Naive thymus-derived CD4-positive, alpha-beta T cell (primary cell): ENCODE measurements around the gene FBXL16. TPM values are rescaled to one million over a fixed set of nuclear protein-coding genes. Genes with fewer than 3 reads are reported as not detected.

Experiments
- ATAC-seq: fragments of 150-1000 bp; cut with Tn5 transposase; 2 replicates; pipeline ENCODE4 v1.10.0; 2021; ENCODE audit warnings: mild to moderate bottlenecking, moderate library complexity
- CTCF ChIA-PET: fragments of 350-600 bp; sonication (Branson Sonifier 250); formaldehyde crosslinking; loops from one replicate; lab custom pipeline; 2021; ENCODE audit warnings: antibody characterized with exemption; lab: Charles Lee
- POLR2A ChIA-PET: fragments of 350-600 bp; sonication (Branson Sonifier 250); formaldehyde crosslinking; loops from one replicate; lab custom pipeline; 2021; ENCODE audit warnings: antibody characterized with exemption, inconsistent platforms; lab: Charles Lee
- DNase-seq, 9 donors: peaks; one replicate each; pipeline versions ENCODE4 v3.0.0 to v3.0.0-alpha.2; 2020 to 2022; ENCODE audit warnings: mixed read lengths in 1 of 9
- H3K27ac ChIP-seq: one replicate; pipeline ENCODE4 v1.7.0; 2013; ENCODE audit warnings: mild to moderate bottlenecking, low read depth, low read length, moderate library complexity
- H3K27me3 ChIP-seq, 2 donors: one replicate each; pipeline ENCODE4 v1.7.0; 2013; ENCODE audit warnings: low read length in 2 of 2, mild to moderate bottlenecking in 2 of 2, moderate library complexity in 2 of 2; ENCODE audit not compliant: control insufficient read depth in 2 of 2, insufficient read depth in 2 of 2
- H3K36me3 ChIP-seq, 3 experiments: 1 replicate in 2 of 3; 2 replicates in 1 of 3; pipeline ENCODE4 v1.7.0; 2013; ENCODE audit warnings: low read length in 3 of 3, mild to moderate bottlenecking in 3 of 3, moderate library complexity in 1 of 3; ENCODE audit not compliant: insufficient read depth in 3 of 3, control insufficient read depth in 2 of 3
- H3K4me1 ChIP-seq, 2 donors: one replicate each; pipeline ENCODE4 v1.7.0; 2013; ENCODE audit warnings: low read length in 2 of 2, mild to moderate bottlenecking in 2 of 2, moderate library complexity in 1 of 2; ENCODE audit not compliant: control insufficient read depth in 2 of 2, insufficient read depth in 2 of 2
- H3K4me3 ChIP-seq: 2 replicates; pipeline ENCODE4 v1.7.0; 2013; ENCODE audit warnings: mild to moderate bottlenecking, low read length
- H3K9me3 ChIP-seq, 3 experiments: 1 replicate in 2 of 3; 2 replicates in 1 of 3; pipeline ENCODE4 v1.7.0; 2013; ENCODE audit warnings: low read length in 3 of 3; ENCODE audit not compliant: control insufficient read depth in 2 of 3
- H3K27ac Mint-ChIP-seq, 9 donors: one replicate each; pipeline ENCODE4 v1.8.0; 2020 to 2022; ENCODE audit warnings: mixed read lengths in 9 of 9, mild to moderate bottlenecking in 8 of 9, moderate library complexity in 5 of 9, inconsistent platforms in 2 of 9
- H3K27me3 Mint-ChIP-seq, 5 donors: one replicate each; pipeline ENCODE4 v1.8.0; 2021 to 2022; ENCODE audit warnings: mixed read lengths in 5 of 5, mild to moderate bottlenecking in 1 of 5
- H3K36me3 Mint-ChIP-seq, 5 donors: one replicate each; pipeline ENCODE4 v1.8.0; 2020 to 2022; ENCODE audit warnings: mixed read lengths in 5 of 5, mild to moderate bottlenecking in 3 of 5, inconsistent platforms in 1 of 5
- H3K4me1 Mint-ChIP-seq, 7 donors: one replicate each; pipeline ENCODE4 v1.8.0; 2020 to 2022; ENCODE audit warnings: mixed read lengths in 7 of 7, mild to moderate bottlenecking in 3 of 7, inconsistent platforms in 1 of 7
- H3K4me3 Mint-ChIP-seq, 10 donors: one replicate each; pipeline ENCODE4 v1.8.0; 2020 to 2022; ENCODE audit warnings: mild to moderate bottlenecking in 10 of 10, mixed read lengths in 10 of 10, moderate library complexity in 6 of 10, inconsistent platforms in 2 of 10
- H3K9me3 Mint-ChIP-seq, 11 donors: one replicate each; pipeline ENCODE4 v1.8.0; 2020 to 2022; ENCODE audit warnings: mixed read lengths in 11 of 11, mild to moderate bottlenecking in 4 of 11, inconsistent platforms in 1 of 11, moderate library complexity in 1 of 11
- intact Hi-C, 2 donors: fragments of 100-400 bp; cut with micrococcal nuclease; formaldehyde crosslinking; loops; one replicate each; pipeline ENCODE4 v1.15.1; 2023
- polyA plus RNA-seq, 2 donors: library from polyadenylated mRNA; unstranded; fragments of 300-500 nt; fragmentation: Illumina TruSeq; gene quantifications; one replicate each; pipeline ENCODE4 v1.2.3, GENCODE V29; 2021
- total RNA-seq, 6 experiments: library from RNA in 5 of 6; stranded (reverse) in 5 of 6; gene quantifications; 1 replicate in 5 of 6; 2 replicates in 1 of 6; pipeline ENCODE4 v1.2.3 and lab custom pipeline; 2021 to 2026

The FBXL16 gene
- total and polyA plus RNA-seq, 7 experiments from 2014 or later: 11.1 to 45.4 (median 18.0) TPM

GRCh38 chr16:681746-682427, 23.7 kb downstream of the FBXL16 start:
- no peak overlapping the region for H3K4me3 ChIP-seq

GRCh38 chr16:680967-681745, 24.4 kb downstream of the FBXL16 start:
- Mint-ChIP-seq H3K36me3 (peaks cover 0 to 9% (median 0%) of the 10 kb centered on the region in 5 donors), H3K27me3 (no peaks in the 10 kb centered on the region), H3K4me1 (peaks cover 10 to 33% (median 18%) of the 10 kb centered on the region in 7 donors), H3K9me3 (no peaks in the 10 kb centered on the region), H3K4me3 (peak overlapping the region; percentile 64 to 84 (median 74)), H3K27ac (peak overlapping the region in 5 of 9 donors; percentile 51 to 81 (median 66))
- H3K4me3 ChIP-seq: peak overlapping the region; percentile 71
- DNase-seq (no peak), ATAC-seq (no peak)
- peaks cover 9 to 27% of the 10 kb centered on the region in 2 donors for H3K4me1 ChIP-seq
- H3K27ac ChIP-seq: peak overlapping the region; percentile 79
- no peaks in the 10 kb centered on the region for H3K9me3 ChIP-seq
- H3K36me3 ChIP-seq: peaks cover 0 to 30% (median 12%) of the 10 kb centered on the region in 3 experiments
- CTCF ChIA-PET: no interaction called here
- intact Hi-C loops: loop anchor here (1.0 to 5.0 kb wide), 6 partner anchors 9 to 1284 kb away; partner anchors contain the start of genes FAM234A (in 1 of the 2), LMF1 (in 1 of the 2), RPS2 (in 1 of the 2) and UQCC4 (in 1 of the 2)
- no peaks in the 10 kb centered on the region for H3K27me3 ChIP-seq
- POLR2A ChIA-PET: interaction anchor here (0.9 to 3.8 kb wide), 11 partner anchors 8 to 112 kb away, joined by 3 to 34 read pairs (median 4); partner anchors contain the start of genes MCRIP2, METRN, RHOT2 and WDR24

More at GRCh38 chr16:681746-682427, 23.7 kb downstream of the FBXL16 start:
- no peak for ATAC-seq
- Mint-ChIP-seq H3K4me1 (peaks cover 10 to 31% (median 18%) of the 10 kb centered on the region in 7 donors), H3K27ac (peak overlapping the region in 5 of 9 donors; percentile 55 to 81 (median 66)), H3K4me3 (peak overlapping the region; percentile 68 to 87 (median 74)), H3K27me3 (no peaks in the 10 kb centered on the region), H3K36me3 (peaks cover 0 to 9% (median 0%) of the 10 kb centered on the region in 5 donors), H3K9me3 (no peaks in the 10 kb centered on the region)
- Histone ChIP-seq H3K27ac (peak overlapping the region; percentile 12), H3K27me3 (no peaks in the 10 kb centered on the region), H3K36me3 (peaks cover 0 to 37% (median 12%) of the 10 kb centered on the region in 3 experiments), H3K9me3 (no peaks in the 10 kb centered on the region), H3K4me1 (peaks cover 9 to 27% of the 10 kb centered on the region in 2 donors)
- ChIA-PET CTCF (no interaction called here), POLR2A (interaction anchor here (0.9 to 3.8 kb wide), 8 partner anchors 8 to 40 kb away, joined by 3 to 34 read pairs (median 7); partner anchors contain the start of genes MCRIP2, METRN, RHOT2 and WDR24)
- intact Hi-C loops: loop anchor here (2.0 to 5.0 kb wide), 4 partner anchors 289 to 1283 kb away; partner anchors contain the start of genes FAM234A (in 1 of the 2), LMF1 (in 1 of the 2), RPS2 (in 1 of the 2) and UQCC4 (in 1 of the 2)
- no peak for DNase-seq

- peaks cover 0 to 24% (median 12%) of the 10 kb centered on the region in 3 experiments for H3K36me3 ChIP-seq
- Mint-ChIP-seq H3K4me1 (peaks cover 10 to 33% (median 18%) of the 10 kb centered on the region in 7 donors), H3K4me3 (peak overlapping the region; percentile 64 to 86 (median 80)), H3K27me3 (no peaks in the 10 kb centered on the region), H3K27ac (peak overlapping the region in 4 of 9 donors; percentile 16 to 81 (median 40)), H3K9me3 (no peaks in the 10 kb centered on the region), H3K36me3 (peaks cover 0 to 9% (median 0%) of the 10 kb centered on the region in 5 donors)
- peaks cover 9 to 25% of the 10 kb centered on the region in 2 donors for H3K4me1 ChIP-seq
- H3K27ac ChIP-seq: peak overlapping the region; percentile 79
- H3K9me3 ChIP-seq: no peaks in the 10 kb centered on the region
- POLR2A ChIA-PET: interaction anchor here (0.8 to 3.8 kb wide), 10 partner anchors 9 to 112 kb away, joined by 3 to 34 read pairs (median 5); partner anchors contain the start of genes METTL26, RHOT2 and WDR24
- H3K27me3 ChIP-seq: no peaks in the 10 kb centered on the region
- ATAC-seq: no peak
- peak overlapping the region; percentile 71 for H3K4me3 ChIP-seq
- intact Hi-C loops: loop anchor here (1.0 to 5.0 kb wide), 6 partner anchors 10 to 1284 kb away; partner anchors contain the start of genes FAM234A (in 1 of the 2), LMF1 (in 1 of the 2), RPS2 (in 1 of the 2) and UQCC4 (in 1 of the 2)
- CTCF ChIA-PET: no interaction called here
- no peak for DNase-seq
Measured at GRCh38 chr16:680625-680945, 25.0 kb downstream of the FBXL16 start.

- Mint-ChIP-seq H3K27me3 (peaks cover 0 to 4% (median 0%) of the 10 kb centered on the region in 5 donors), H3K36me3 (peaks cover 0 to 9% (median 0%) of the 10 kb centered on the region in 5 donors), H3K4me3 (peak within 1 kb of the TSS; percentile 71 to 89 (median 84)), H3K9me3 (no peaks in the 10 kb centered on the region), H3K27ac (peak within 1 kb of the TSS in 7 of 9 donors; percentile 62 to 89 (median 83)), H3K4me1 (peaks cover 10 to 33% (median 22%) of the 10 kb centered on the region in 7 donors)
- DNase-seq: peak; percentile 72 to 96 (median 81)
- Histone ChIP-seq H3K9me3 (no peaks in the 10 kb centered on the region), H3K4me1 (peaks cover 7 to 19% of the 10 kb centered on the region in 2 donors), H3K4me3 (peak within 1 kb of the TSS; percentile 71), H3K27me3 (no peaks in the 10 kb centered on the region), H3K36me3 (peaks cover 0 to 24% (median 12%) of the 10 kb centered on the region in 3 experiments), H3K27ac (peak within 1 kb of the TSS; percentile 79)
- peak; percentile 81 for ATAC-seq
- intact Hi-C loops: loop anchor here (1.0 to 5.0 kb wide), 11 partner anchors 10 to 1285 kb away; partner anchors contain the start of genes FAM234A (in 1 of the 2), LMF1 (in 1 of the 2), METTL26 (in 1 of the 2) and RHOT2 (in 1 of the 2)
- ChIA-PET POLR2A (interaction anchor here (0.8 to 3.8 kb wide), 10 partner anchors 10 to 111 kb away, joined by 3 to 34 read pairs (median 5); partner anchors contain the start of genes METTL26, RHOT2 and WDR24), CTCF (no interaction called here)
Measured at GRCh38 chr16:679814-680624, 25.6 kb downstream of the FBXL16 start, which contains the start of gene STUB1. STUB1 (plus strand) TSS chr16:680410; CDS start chr16:680526, 116 bp downstream.
